ENCODE measurements around the gene MAP7. TPM values are rescaled to one million over a fixed set of nuclear protein-coding genes. Genes with fewer than 3 reads are reported as not detected.

The MAP7 gene
- total RNA-seq, 4 donors from 2014 or later = 0.29 to 6.8 (median 1.1) TPM

GRCh38 chr6:136526937-136527336 lies 23.3 kb downstream of the MAP7 start:
- Histone ChIP-seq H3K27me3 (no peaks in the 10 kb centered on the region), H3K4me1 (no peaks in the 10 kb centered on the region), H3K27ac (no peak overlapping the region), H3K4me3 (no peak overlapping the region), H3K9me3 (no peaks in the 10 kb centered on the region), H3K36me3 (no peaks in the 10 kb centered on the region)
- DNase-seq = no peak
- intact Hi-C loops (cut with DNase I; ENCODE audit: low total_unique reads) = no loop called here
- TF ChIP-seq POLR2A (IDR thresholded peaks at IDR 0.05) (no peak), CTCF (IDR thresholded peaks at IDR 0.05) (no peak)

- peak in 1 of 2 donors; percentile 31 for DNase-seq
- Histone ChIP-seq H3K27me3 (no peaks in the 10 kb centered on the region), H3K9me3 (no peaks in the 10 kb centered on the region), H3K4me3 (no peak overlapping the region), H3K27ac (no peak overlapping the region), H3K36me3 (no peaks in the 10 kb centered on the region), H3K4me1 (no peaks in the 10 kb centered on the region)
- TF ChIP-seq POLR2A (IDR thresholded peaks at IDR 0.05) = no peak
- TF ChIP-seq CTCF (IDR thresholded peaks at IDR 0.05) = peak in 1 of 4 experiments; percentile 12
- intact Hi-C loops (cut with DNase I; ENCODE audit: low total_unique reads) = no loop called here
Measured at GRCh38 chr6:136526196-136526930, 23.9 kb downstream of the MAP7 start.

- H3K27me3 ChIP-seq = no peaks in the 10 kb centered on the region
- no peak overlapping the region for H3K4me3 ChIP-seq
- TF ChIP-seq POLR2A (IDR thresholded peaks at IDR 0.05) = no peak
- TF ChIP-seq CTCF (IDR thresholded peaks at IDR 0.05) = no peak
- no peak overlapping the region for H3K27ac ChIP-seq
- no peak for DNase-seq
- intact Hi-C loops (cut with DNase I; ENCODE audit: low total_unique reads) = no loop called here
- H3K4me1 ChIP-seq = no peaks in the 10 kb centered on the region
- no peaks in the 10 kb centered on the region for H3K36me3 ChIP-seq
- H3K9me3 ChIP-seq = no peaks in the 10 kb centered on the region
Measured at GRCh38 chr6:136525586-136526195, 24.5 kb downstream of the MAP7 start.

GRCh38 chr6:136524936-136525413 lies 25.2 kb downstream of the MAP7 start:
- DNase-seq = no peak
- Histone ChIP-seq H3K4me1 (no peaks in the 10 kb centered on the region), H3K27me3 (no peaks in the 10 kb centered on the region), H3K27ac (no peak overlapping the region), H3K36me3 (no peaks in the 10 kb centered on the region), H3K9me3 (no peaks in the 10 kb centered on the region), H3K4me3 (no peak overlapping the region)
- intact Hi-C loops (cut with DNase I; ENCODE audit: low total_unique reads) = no loop called here
- TF ChIP-seq POLR2A (IDR thresholded peaks at IDR 0.05) = no peak
- no peak for TF ChIP-seq CTCF (IDR thresholded peaks at IDR 0.05)

- DNase-seq = no peak
- Histone ChIP-seq H3K9me3 (no peaks in the 10 kb centered on the region), H3K27me3 (no peaks in the 10 kb centered on the region), H3K36me3 (no peaks in the 10 kb centered on the region), H3K4me3 (no peak overlapping the region), H3K27ac (no peak overlapping the region), H3K4me1 (no peaks in the 10 kb centered on the region)
- TF ChIP-seq POLR2A (IDR thresholded peaks at IDR 0.05) (no peak), CTCF (IDR thresholded peaks at IDR 0.05) (no peak)
- intact Hi-C loops (cut with DNase I; ENCODE audit: low total_unique reads) = no loop called here
Measured at GRCh38 chr6:136524339-136524935, 25.8 kb downstream of the MAP7 start.
